ENCODE data around the gene PDLIM7.
"Not testable (repeated sequence)": the region's sequence is repeated elsewhere in the genome, so short reads cannot be mapped to it uniquely, and the experiment has no call there.

Gene PDLIM7

DNA sequence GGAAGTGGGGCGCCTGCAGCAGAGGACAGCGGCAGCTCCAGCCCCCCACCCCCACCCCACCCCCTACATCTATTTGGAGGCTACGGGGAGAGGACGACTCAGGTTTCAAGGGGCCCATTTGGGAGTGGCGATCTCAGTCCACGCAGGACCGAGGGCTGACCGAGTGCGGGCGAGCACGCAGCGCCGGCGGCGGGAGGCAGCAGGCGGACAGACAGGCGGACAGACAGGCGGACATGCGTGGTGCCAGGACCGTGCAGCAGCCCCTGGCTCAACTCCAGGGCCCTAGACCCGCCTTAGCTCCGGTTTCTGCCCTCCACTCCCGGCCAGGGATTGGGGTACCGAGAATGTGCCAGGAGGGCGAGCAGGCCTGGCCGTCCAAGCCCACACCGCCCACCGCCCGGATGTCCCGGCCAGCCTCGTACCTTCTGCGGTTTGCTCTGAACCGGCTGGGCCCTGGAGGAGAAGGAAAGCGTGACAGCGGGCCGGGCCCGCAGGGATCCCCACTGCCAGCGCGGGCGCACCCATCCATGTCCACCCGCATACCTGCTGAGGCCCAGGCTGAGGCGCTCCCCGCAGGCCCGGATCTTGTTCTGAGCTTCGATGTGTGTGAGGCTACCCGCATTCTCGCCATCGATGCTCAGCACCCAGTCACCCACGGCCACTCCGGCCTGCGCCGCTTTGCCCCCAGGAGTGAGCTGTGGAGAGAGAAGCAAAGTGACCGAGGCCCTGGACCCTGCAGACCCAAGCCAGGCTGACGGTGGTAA lies 5.2 kb downstream of the PDLIM7 start:
- DNase-seq (ENCODE audit: low read depth), result no peak

DNA sequence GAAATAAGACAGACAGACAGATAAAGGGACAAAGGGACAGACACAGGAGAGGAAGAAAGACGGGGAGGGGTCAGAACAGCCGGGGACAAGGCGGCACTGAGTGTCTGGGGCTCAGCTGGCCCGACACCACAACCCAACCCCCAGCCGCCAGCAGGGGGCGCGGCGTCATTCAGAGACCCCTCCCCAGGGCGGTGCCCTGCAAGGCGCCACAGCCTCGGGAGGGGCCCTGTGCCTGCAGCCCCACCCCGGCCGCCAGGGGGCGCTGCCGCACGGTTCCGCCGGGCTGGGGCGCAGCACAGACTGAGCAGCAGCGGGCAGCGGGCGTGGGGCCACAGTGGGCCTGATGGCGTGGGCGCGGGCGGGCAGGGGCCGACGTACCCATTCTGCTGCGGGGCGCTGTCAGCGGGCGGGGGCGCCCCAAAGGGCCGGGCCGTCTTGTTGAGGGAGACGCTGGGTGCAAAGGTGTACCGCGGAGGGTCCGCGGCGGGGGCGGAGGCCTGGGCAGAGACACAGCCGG lies 5.9 kb downstream of the PDLIM7 start:
- no peak for DNase-seq (ENCODE audit: low read depth)

DNA sequence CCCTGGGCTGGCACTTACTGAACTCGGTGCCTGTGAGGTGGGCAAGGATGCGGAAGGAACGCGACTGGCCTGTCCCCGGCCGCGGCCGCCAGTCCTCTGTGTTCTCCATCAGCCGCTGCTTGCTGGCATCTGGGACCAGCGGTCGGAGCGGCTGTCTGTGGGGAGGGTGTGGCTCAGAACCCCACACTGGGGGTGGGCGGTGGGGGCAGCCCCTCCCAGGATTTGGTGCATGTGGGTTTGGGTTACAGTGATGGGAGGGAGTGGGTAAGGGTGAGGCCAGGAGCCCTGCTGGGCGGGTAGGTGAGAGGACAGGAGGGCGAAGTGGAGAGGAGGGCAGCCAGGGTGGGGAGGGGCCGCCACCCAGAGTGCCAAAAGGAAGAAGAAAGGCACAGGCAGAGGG lies 6.4 kb downstream of the PDLIM7 start:
- DNase-seq (ENCODE audit: low read depth), result no peak

DNA sequence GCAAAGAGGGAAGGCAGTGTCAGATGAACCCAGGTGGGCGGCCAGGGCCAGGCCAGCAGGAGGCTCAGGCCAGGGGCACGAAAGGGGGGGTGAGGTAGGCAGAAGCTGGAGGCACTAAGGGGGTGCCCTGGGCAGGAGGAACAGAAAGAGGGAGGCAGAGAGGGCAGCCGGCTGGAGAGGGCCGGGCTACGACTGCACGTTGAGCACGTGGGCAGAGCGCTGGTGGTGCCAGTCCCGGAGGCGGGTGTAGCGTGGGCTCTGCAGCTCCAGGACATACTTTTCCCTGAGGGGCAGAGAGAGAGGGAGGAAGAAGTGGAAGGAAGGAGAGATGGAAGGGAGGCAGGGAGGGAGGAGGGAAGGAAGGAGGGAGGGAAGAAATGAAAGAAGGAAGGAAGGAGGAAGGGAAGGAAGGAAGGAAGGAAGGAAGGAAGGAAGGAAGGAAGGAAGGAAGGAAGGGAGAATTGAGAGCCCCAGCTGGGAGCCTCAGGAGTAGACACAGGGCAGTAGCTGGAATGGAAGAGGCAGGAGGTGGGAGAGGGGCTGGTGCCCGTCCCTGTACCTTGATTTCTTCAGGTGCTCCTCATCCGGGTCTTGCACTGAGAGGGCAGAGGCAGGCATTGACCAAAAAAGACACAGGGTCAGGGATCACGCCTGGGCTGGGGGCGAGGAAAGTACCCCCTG lies 7.0 kb downstream of the PDLIM7 start:
- DNase-seq (ENCODE audit: low read depth), result no peak

DNA sequence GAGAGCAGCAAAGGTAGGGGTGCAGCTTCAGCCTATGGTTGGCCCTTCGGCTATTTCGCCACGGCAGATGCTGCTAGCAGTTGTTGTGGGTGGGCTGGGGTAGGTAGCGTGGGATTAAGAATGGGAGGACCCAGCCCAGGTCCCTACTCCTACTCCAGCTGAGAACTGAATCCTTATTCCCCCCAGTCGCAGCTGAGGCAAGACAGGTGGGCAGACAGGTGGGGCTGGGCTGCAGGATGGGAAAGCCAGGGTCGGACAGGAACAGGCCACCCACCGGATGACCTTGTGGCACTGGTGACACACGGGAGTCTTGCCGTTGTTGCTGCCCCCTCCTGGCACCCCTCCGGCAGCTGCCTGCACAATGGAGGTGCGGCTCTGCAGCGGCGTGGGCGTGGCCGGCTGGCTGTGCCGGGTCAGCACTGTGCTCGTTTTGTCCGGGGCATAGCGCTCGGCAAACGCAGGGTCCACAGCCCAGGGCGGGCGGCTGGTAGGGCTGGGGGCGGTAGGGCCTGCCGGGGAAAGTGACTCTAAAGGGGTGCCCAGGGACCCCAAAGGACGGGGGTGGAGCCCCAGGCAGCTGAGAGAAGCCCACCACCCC lies 8.2 kb downstream of the PDLIM7 start:
- no peak for DNase-seq (ENCODE audit: low read depth)

DNA sequence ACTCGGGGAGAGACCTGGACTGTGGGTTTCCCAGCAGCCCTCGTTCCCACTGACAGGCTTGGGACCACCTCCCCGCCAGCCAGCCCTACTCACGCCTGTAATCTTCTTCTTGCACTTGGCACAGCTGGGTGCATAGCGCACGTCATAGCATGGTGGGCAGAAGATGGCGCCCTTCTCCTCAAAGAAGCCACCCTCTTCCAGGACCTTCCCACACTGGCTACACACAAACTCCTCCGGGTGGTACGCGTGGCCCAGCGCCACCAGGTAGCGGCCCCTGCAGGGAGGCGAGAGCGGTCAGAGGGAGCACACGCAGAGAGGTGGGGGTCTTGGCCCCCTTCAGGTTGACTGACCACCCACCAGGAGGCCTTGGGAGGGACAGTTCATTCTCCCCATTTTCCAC lies 9.4 kb downstream of the PDLIM7 start:
- DNase-seq (ENCODE audit: low read depth), result no peak

DNA sequence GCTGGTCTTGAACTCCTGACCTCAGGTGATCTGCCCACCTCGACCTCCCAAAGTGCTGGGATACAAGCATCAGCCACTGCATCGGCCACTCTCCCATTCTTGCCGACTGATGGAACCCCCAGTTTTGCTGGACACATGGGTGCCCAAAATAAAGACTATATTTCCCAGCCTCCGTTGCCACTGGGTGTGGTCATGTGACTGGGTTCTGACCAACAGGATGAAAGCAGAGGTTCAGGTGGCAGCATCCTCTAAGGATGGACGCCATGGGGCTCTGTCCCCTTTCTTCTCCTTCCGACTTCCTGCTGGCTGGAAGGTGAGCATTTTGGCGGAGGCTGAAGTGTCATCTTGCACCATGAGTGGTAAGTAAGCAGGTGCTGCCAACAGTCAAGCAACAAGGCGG lies 10.3 kb downstream of the PDLIM7 start:
- no peak for DNase-seq (ENCODE audit: low read depth)

DNA sequence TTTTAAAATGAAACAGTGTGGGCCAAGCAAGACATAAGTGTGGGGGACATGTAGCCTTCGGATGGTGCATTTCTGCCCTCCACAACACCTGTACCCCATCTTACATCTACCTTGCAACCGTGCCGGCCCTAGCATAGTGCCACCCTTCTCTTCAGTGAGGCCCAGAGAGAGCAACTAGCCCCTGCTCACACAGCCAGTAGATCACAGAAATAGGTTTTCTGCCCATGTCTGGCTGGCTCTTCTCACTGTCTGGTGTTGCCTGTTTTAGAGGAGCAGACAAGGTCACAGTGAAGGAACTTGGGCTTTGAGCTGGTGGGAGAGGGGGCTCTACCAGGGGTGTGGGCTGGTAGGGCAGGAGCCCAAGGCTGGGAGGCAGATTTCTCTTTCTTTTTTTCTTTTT lies 11.1 kb downstream of the PDLIM7 start:
- no peak for DNase-seq (ENCODE audit: low read depth)

DNA sequence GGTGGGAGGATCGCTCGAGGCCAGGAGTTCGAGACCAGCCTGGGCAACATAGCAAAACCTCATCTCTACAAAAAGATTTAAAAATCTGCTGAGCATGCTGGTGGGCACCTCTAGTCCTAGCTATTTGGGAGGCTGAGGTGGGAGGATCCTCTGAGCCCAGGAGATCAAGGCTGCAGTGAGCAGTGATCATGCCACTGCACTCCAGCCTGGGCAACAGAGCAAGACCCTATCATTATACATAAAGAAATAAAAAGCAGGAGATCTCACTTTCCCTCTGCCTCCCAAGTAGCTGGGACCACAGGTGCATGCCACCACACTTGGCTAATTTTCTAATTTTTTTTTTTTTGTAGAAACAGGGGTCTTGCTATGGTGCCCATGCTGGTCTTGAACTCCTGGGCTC lies 11.7 kb downstream of the PDLIM7 start:
- not testable (repeated sequence) for DNase-seq (ENCODE audit: low read depth)

DNA sequence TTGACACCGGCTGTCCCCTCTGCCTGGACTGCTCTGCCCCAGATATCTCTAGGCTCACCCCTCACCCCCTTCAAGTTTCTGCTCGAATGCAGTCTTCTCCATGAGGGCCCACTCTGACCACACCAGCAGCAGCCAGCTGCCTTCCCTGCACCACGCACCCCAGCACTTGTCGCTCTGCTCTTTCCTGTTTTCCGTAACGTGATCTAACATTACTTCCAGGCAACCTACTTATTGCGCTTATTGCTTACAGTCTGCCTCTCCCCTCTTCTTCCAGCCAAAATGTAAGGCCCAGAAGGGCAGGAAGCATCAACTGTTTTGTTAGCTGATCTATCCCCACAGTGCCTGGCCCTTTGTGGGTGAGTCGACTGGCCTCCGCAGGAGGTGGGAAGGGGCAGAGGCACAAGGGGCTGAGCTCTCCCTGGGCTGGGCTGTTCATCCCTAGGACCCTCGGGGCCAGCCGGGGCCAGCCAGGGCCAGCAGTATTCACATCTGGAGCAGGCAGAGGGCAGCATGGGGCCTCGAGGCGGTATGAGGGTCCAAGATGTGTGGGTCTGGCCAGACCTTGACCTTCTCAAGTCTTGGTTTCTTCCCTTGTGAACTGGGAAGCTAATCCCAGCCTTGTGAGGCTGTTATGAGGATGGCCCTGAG lies 12.4 kb downstream of the PDLIM7 start:
- DNase-seq (ENCODE audit: low read depth), result no peak

DNA sequence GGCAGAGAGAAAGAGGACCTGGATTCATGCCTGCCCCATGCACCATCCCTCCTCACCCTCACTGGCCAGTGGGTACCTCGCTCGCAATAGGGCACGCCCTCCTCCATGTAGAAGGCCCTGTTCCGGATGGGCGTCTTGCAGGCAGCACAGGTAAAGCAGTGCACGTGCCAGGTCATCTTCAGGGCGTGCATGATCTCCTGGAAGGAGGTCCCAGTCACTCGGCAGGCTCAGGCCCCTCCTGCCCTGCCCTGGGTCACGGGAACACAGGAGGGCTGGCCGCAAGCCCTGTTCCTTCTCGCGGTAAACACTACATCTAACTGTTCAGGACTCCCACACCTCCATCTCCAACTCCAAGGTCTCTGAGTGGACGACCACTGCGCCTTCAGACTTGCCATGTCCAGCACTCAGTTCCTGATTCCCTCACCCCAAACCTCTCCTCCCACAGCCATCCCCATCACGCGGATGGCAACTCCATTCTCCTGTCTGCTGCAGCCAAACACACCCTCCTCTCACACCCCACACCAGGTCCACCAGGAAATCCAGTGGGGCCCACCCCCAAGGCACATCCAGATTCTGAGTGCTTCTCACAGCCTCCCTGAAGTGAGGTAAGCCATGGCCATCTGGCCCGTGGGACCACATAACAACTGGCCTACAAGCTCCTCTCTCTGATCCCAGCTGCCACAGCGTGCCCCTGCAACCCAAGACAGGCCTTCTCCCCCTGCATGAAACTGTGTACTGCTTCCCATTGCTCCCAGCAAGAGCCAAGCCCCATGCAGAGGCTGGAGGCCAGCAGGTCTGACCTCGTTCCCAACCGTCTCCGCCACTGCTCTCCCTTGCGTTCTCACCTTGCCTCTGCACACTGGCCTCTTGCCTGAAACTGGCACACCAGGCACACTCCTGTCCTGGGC lies 13.2 kb downstream of the PDLIM7 start:
- DNase-seq (ENCODE audit: low read depth), result no peak

DNA sequence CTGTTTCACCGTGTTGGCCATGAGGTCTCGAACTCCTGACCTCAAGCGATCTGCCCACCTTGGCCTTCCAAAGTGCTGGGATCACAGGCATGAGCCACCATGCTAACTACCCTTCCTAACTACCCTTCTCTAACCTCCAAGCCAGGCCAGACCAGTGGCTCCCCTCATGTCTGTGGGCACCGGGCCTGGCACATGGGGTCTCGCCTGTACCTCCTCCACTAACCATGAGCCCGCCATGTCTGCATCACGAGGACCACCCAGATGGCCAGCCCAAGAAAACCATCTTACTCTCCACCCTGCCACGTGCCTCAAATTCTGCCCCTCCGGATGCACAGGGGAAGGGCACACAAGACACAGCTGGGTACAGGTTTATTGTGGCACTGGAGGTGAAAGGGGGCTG lies 14.4 kb downstream of the PDLIM7 start:
- no peak for DNase-seq (ENCODE audit: low read depth)

DNA sequence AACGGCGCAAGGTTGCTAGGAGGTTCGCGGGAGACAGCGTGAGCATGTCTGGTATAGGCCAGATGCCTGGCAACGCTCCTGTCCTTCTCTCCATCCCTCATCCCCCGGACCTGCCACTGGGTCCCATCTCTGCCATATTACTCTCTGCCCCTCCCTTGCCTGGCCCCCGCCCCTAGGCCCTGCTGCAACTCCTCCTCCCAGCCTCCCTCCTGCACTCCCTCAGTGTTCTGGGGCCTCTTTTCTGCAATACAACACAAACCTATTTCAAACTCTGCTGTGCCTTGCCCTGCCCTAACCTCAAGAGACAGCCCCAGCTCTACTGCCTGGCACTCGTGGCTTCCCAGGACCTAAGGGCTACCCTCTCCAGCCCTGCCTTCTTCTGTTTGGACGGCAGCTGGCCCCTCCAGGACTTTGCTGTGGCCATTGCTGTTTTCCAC lies 15.0 kb downstream of the PDLIM7 start:
- no peak for DNase-seq (ENCODE audit: low read depth)

DNA sequence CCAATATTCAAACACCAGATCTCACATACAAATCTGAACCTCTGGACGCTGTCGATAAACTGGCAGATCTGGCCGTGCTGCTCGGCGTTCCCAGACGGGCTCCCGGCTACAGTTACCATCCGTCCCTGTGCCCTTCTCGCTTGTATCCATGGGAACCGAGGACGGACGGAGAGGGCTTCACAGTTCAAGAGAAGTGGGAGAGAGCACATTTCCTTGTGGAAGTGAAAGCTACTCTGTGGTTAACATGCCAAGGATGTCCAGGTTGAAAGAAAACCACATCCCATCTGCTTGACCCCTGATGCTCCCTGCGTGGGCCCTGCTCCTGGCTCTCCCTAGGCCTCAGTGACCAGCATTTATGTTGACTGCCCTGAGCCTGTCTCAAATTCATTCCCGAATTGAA lies 17.6 kb downstream of the PDLIM7 start:
- no peak for DNase-seq (ENCODE audit: low read depth)

DNA sequence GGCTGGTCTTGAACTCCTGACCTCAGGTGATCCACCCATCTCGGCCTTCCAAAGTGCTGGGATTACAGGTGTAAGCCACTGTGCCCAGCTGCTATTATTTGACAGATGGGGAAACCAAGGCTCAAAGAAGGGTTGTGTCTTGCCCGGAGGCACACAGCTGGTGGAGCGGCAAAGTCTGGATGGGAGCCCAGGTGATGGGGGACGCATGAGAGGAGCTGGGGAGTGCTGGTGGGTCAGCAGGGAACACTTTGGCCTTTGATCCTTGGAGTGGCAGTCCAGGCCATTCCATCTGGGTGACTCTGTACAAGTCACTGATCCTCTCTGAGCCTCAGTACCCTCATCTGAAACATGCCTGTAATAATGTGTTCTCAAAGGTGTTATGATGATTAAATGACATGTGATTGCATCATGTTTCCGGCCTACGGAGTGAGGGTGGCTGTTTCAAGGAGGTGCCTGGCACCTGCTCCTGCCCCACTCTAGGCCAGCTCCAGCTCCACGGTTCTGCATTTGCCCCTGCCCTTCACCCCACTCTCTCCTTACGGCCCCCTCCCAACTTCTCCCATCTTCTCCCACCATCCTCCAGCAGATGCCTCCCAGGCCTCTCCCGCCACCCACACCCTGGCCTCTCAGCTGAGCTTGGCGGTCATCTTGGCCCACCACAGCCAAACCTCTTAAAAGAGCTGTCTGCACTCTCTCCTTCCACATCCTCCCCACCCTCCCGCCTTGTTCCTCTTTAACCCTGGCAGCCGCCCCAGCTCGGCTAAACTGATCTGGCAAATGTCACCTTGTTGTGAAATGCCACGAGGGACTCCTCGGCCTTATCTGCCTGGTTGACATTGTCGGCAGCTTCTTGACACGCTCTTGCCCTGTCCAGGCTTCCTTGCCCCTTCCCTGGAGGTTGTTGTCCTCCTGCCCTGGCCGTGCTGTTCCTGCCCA lies 18.4 kb downstream of the PDLIM7 start:
- DNase-seq (ENCODE audit: low read depth), result no peak

DNA sequence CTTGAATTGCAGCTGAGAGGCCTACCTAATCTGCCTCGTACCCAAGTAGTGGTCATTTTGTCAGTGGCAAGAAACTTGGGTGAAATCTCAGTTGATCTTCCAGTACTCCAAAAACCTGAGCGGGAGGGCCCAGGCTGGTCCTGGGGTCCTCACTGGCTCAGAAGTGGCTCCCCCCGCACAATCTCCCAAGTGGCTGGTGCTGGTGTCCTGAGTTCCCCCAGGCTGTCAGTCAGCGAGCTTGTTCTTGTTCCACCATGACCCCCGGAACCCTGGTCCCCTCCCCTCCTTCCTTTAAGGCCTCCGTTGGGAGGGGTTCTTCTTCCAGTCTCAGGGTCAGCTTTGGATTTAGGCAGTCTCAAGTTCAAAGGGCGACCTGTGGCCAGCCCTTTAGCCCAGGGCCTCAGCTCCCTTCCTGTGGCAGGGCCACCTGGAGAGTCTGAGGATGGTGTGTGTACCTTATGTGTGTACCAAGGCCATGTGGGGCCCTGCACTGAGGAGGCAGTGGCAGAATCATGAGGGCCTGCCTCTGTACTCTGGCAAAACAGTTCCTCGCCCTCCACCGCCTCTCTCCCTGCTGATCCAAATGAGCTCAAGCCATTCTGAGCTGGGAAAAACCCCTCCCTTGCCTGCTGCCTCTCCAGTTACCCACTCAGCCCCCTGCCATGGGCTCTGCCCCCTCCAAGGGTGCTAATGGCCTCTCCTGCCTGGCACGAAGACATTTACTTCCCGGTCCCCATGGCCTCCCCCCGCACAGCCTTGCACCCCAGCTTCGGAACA lies 19.5 kb downstream of the PDLIM7 start:
- no peak for DNase-seq (ENCODE audit: low read depth)

DNA sequence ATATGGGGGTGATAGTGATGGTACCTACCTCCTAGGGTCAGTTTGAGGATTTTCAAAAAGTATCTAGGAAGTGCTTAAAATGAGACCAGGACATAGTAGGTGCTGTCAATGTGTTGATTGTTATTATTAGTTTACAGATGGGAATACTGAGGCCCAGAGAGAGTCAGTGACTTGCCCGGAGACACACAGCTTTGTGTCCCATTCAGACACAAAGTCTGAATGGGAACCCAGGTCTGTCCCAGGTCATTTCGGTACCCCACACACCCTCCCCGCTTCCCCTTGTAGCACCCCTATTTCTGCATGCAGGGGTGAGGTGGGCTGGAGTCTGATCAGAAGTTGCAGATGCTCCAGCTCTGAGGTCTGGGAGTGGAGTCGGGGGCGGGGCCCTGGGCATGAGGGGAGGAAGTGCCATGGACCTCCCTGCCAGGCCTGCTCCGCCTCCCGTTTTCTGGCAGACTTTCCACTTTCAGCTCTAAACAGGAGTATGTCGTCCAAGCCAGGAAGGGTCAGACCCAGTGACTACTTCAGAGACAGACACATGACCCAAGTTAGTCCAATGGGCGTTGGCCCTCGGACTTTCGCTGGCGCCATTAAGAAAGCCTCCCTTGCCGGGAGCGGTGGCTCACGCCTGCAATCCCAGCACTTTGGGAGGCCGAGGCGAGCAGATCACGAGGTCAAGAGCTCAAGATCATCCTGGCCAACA lies 20.7 kb downstream of the PDLIM7 start:
- no peak for DNase-seq (ENCODE audit: low read depth)

DNA sequence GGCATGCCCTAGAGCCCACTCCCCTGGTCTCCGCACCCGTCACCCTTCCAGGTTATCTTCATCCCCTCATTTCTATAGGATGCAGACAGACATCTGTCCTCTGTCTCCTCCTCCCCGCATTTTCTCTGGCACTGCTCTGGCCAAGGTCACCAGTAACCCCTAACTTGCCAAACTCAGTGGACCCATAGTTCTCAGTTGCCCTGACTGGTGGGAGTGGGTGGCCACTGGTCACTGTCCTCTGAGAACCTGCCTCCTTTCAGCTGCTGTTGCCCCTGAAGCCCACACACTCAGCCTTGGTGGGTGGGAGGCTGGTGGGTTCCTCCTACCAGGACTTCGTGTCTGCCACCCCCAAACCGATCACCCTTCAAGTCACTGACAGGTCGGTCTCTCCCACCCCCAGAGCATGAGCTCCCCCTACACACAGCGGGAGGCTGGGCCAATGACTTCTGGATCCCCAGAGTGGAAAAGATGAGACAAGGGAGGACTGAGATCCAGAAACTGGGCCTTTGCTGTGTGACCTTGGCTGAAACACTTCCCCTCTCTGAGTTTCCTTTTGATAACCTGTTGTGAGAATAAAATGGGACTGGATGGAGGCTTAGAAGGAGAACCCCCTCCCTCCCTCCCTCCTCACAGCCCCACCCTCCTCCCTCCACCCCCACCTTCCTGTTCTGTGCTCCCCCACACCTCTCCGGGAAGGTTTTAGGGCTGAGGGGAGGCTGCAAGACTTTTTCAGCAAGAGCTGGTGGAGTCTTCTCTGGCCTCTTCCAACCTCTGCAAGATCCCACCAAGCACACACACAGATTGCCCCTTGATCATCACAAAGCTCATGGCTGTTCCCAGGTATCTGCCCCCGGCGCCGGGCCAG lies 21.6 kb downstream of the PDLIM7 start:
- no peak for DNase-seq (ENCODE audit: low read depth)

All from activated T-cell treated with anti-CD3 and anti-CD28 coated beads for 24 hours (primary cell).